K562 (cell line): Measurements from ENCODE around the gene TDRD9.

Experiments used
- ILK ChIP-seq: fragments of 450-650 bp; IDR thresholded peaks from 2 replicates; pipeline ENCODE4 v1.6.1; 2016; ENCODE audit warnings: missing genetic modification characterization, low read depth, mild to moderate bottlenecking, missing compliant biosample characterization, moderate library complexity, borderline replicate concordance
- JUND ChIP-seq, 2 experiments: IDR thresholded peaks; 2 replicates in 1 of 2; 3 replicates in 1 of 2; pipeline ENCODE4 v1.6.1; 2011; ENCODE audit warnings: borderline replicate concordance in 2 of 2, low read depth in 2 of 2, low read length in 2 of 2, improper control_type of control experiment in 1 of 2, missing biosample characterization in 1 of 2, missing genetic modification characterization in 1 of 2, missing genetic modification reagents in 1 of 2
- RAD21 ChIP-seq, 2 experiments: fragments of 250-450 bp in 1 of 2; fragments of 450-650 bp in 1 of 2; sonication (Bioruptor Pico) in 1 of 2; formaldehyde crosslinking in 1 of 2; IDR thresholded peaks in 1 of 2; conservative IDR thresholded peaks in 1 of 2; 2 replicates each; pipeline versions ENCODE4 v1.4.0 to v1.8.0; 2020 to 2022; ENCODE audit warnings: mild to moderate bottlenecking in 2 of 2, moderate library complexity in 1 of 2
- TEAD4 ChIP-seq, 2 experiments: sonication (generic) in 1 of 2; formaldehyde crosslinking in 1 of 2; IDR thresholded peaks; 2 replicates each; pipeline versions ENCODE4 v1.6.1 to v1.8.0; 2012 to 2022; ENCODE audit warnings: borderline replicate concordance in 1 of 2, inconsistent platforms in 1 of 2, low read length in 1 of 2, mild to moderate bottlenecking in 1 of 2, missing genetic modification reagents in 1 of 2
- TF ChIP-seq, protein P1 (sequence below): sonication (generic); formaldehyde crosslinking; IDR thresholded peaks from 2 replicates; pipeline ENCODE4 v1.9.0; 2022; ENCODE audit warnings: mild to moderate bottlenecking, missing genetic modification reagents
- TF ChIP-seq, protein P2 (sequence below): sonication (generic); formaldehyde crosslinking; IDR thresholded peaks from 2 replicates; pipeline ENCODE4 v1.8.1; 2023; ENCODE audit warnings: mild to moderate bottlenecking, missing genetic modification reagents

DNA sequence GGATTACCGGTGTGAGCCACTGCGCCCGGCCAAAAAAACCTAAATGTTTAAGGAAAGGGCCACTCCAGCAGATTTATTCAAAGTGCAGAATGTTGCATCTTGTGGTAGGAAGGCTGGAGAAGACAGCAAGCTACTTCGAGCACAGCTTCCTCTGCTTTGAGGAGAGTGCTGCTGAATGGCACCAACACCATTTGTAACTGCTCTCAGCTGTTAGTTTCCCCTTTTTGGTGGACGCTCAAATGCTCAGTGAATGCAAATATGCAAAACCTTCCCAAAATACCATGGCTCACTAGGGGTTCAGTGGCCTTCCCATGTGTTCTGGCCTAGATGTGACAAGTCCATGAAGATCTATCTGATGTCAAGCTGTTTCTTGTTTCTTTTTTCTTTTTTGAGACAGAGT lies 2.9 kb upstream of the TDRD9 start:
- no peak for TF ChIP-seq JUND (IDR thresholded peaks at IDR 0.05; ENCODE audit: borderline replicate concordance, low read depth, low read length)
- no peak for TF ChIP-seq JUND (tag; IDR thresholded peaks at IDR 0.05; ENCODE audit: borderline replicate concordance, low read depth, low read length)
- no peak for TF ChIP-seq TEAD4 (IDR thresholded peaks at IDR 0.05; ENCODE audit: low read length)
- no peak for TF ChIP-seq TEAD4 (CRISPR knock-in tag; IDR thresholded peaks at IDR 0.05; ENCODE audit: borderline replicate concordance)
- TF ChIP-seq, protein P1, sequence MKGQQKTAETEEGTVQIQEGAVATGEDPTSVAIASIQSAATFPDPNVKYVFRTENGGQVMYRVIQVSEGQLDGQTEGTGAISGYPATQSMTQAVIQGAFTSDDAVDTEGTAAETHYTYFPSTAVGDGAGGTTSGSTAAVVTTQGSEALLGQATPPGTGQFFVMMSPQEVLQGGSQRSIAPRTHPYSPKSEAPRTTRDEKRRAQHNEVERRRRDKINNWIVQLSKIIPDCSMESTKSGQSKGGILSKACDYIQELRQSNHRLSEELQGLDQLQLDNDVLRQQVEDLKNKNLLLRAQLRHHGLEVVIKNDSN (CRISPR knock-in tag) = no peak
- TF ChIP-seq ILK (tag) = no peak
- TF ChIP-seq RAD21 (CRISPR knock-in tag; conservative IDR thresholded peaks at IDR 0.05 in 1 of 2, IDR thresholded peaks at IDR 0.05 in 1 of 2) = no peak
- TF ChIP-seq, protein P2, sequence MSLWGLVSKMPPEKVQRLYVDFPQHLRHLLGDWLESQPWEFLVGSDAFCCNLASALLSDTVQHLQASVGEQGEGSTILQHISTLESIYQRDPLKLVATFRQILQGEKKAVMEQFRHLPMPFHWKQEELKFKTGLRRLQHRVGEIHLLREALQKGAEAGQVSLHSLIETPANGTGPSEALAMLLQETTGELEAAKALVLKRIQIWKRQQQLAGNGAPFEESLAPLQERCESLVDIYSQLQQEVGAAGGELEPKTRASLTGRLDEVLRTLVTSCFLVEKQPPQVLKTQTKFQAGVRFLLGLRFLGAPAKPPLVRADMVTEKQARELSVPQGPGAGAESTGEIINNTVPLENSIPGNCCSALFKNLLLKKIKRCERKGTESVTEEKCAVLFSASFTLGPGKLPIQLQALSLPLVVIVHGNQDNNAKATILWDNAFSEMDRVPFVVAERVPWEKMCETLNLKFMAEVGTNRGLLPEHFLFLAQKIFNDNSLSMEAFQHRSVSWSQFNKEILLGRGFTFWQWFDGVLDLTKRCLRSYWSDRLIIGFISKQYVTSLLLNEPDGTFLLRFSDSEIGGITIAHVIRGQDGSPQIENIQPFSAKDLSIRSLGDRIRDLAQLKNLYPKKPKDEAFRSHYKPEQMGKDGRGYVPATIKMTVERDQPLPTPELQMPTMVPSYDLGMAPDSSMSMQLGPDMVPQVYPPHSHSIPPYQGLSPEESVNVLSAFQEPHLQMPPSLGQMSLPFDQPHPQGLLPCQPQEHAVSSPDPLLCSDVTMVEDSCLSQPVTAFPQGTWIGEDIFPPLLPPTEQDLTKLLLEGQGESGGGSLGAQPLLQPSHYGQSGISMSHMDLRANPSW (CRISPR knock-in tag) = no peak
